D721Med (cell line): Measurements from ENCODE around the gene ARHGEF11.
A peak's percentile ranks its signal among the peaks of the same experiment; 100 is the strongest.

Experiments
- DNase-seq: peaks from one replicate; pipeline ENCODE4 v3.0.0; 2011; ENCODE audit warnings: low spot score; ENCODE audit not compliant: insufficient read length
- FAIRE-seq: peaks from 2 replicates; lab custom pipeline; 2011; peaks lifted over from hg19 to GRCh38; lab: Jason Lieb, UNC
- TF ChIP-seq, protein P1 (sequence below): IDR thresholded peaks from 2 replicates; pipeline ENCODE4 v1.5.1; 2012; ENCODE audit warnings: mild to moderate bottlenecking, control low read depth; ENCODE audit not compliant: insufficient read depth; ENCODE audit errors: missing control alignments

Gene ARHGEF11

DNA sequence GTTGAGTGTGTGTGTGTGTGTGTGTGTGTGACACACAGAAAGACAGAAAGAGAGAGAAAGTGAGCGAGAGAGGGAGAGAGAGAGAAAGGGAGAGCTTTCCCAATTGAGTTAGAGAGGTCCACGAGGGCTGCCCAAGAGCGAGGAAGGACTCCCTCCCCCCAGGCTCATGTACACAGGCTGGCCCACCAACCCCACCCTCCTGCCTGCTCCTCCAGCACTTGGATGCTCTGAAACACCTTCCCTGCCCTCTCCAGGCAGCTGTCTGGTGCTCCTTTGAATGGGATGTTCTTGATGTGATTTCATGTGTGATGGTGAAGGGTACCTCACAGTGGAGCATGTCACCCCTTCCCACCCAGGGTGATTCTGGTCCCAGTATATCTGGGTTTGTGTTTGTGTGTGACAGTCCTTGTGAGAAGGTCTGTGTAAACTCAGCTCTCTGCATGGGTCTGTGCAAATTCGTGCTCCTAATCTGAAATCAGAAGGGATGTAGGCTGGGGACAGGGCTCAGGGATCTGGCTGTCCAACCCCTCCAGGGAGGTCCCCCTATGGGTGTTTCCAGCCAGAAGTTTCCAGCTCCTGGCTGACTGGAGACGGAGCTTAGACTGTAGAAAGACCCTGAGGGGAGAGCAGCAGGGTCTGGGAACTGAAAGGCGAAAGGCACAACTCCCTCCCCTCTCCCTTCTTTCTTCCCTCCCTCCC lies 158.8 kb downstream of the ARHGEF11 start:
- TF ChIP-seq, protein P1, sequence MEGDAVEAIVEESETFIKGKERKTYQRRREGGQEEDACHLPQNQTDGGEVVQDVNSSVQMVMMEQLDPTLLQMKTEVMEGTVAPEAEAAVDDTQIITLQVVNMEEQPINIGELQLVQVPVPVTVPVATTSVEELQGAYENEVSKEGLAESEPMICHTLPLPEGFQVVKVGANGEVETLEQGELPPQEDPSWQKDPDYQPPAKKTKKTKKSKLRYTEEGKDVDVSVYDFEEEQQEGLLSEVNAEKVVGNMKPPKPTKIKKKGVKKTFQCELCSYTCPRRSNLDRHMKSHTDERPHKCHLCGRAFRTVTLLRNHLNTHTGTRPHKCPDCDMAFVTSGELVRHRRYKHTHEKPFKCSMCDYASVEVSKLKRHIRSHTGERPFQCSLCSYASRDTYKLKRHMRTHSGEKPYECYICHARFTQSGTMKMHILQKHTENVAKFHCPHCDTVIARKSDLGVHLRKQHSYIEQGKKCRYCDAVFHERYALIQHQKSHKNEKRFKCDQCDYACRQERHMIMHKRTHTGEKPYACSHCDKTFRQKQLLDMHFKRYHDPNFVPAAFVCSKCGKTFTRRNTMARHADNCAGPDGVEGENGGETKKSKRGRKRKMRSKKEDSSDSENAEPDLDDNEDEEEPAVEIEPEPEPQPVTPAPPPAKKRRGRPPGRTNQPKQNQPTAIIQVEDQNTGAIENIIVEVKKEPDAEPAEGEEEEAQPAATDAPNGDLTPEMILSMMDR = no peak
- DNase-seq (no peak), FAIRE-seq (no peak)

DNA sequence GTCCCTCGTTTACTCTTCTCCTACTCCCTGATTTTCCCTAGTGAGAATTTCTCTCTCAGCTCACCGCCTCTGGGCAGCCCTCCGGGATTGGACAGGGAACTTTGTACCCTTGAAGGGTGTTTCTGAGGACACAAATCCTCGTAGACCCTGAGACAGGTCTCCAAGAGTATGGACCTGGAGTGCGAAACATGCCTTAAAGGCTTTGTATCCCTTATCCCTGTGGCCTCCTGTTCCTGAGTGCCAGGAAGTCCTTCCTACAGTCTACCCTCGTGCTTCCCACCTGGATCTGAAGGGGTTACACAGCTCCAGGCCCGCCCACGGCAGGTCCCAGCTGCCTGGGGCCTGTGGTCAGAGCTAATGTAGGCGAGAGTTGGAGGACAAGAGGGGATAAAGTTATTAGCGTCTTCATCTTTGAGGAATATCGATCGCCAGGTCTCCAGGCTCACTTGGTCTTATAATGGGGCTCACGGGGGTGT lies 159.6 kb downstream of the ARHGEF11 start:
- TF ChIP-seq, protein P1 = no peak
- FAIRE-seq = peak; percentile 61
- peak; percentile 80 for DNase-seq

DNA sequence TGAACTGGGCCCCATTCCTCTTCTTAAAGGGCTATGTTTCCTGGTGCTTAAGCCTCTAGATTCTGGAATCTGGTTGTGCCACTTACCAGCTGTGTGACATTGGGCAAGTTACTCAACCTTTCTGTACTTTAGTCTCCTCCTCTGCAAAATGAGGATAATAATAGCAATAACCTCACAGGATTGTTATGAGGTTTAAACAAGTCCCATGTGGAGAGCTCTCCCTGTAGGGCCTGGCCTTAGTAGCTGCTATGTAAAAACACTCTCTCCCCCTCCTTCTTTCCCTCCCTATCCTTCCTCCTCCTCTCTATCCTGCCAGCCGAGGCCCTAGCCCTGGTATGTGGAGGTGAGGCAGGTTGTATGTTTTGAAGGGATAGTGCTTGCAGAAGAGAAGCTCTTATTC lies 160.2 kb downstream of the ARHGEF11 start:
- FAIRE-seq = no peak
- no peak for DNase-seq
- TF ChIP-seq, protein P1 = no peak
